Omental fat pad (tissue), 4 donors: Measurements from ENCODE around the gene SIN3B. TPM values are rescaled to one million over a fixed set of nuclear protein-coding genes. Genes with fewer than 3 reads are reported as not detected.

ENCODE experiments used
- ATAC-seq: fragments of 150-250 bp; one replicate; pipeline ENCODE4 v1.9.1; 2016; ENCODE audit warnings: mild to moderate bottlenecking, moderate library complexity; ENCODE audit not compliant: low FRiP score
- DNase-seq: peaks from one replicate; pipeline ENCODE4 v3.0.0-alpha.2; 2019; ENCODE audit warnings: low spot score
- total RNA-seq, 4 donors: library from RNA; depleted of rRNA; stranded (reverse); fragments of >200 nt; gene quantifications; one replicate each; pipeline ENCODE4 v1.1.0, GENCODE V29; 2016
- TF ChIP-seq, protein P1 (sequence below), 3 donors: fragments of 450-650 bp; IDR thresholded peaks; one replicate each; pipeline ENCODE4 v1.5.1; 2016 to 2017; ENCODE audit warnings: antibody characterized with exemption in 3 of 3, mild to moderate bottlenecking in 3 of 3, moderate library complexity in 2 of 3

SIN3B gene
- total RNA-seq, 4 donors from 2014 or later, result 33.7 to 87.8 (median 44.9) TPM

DNA sequence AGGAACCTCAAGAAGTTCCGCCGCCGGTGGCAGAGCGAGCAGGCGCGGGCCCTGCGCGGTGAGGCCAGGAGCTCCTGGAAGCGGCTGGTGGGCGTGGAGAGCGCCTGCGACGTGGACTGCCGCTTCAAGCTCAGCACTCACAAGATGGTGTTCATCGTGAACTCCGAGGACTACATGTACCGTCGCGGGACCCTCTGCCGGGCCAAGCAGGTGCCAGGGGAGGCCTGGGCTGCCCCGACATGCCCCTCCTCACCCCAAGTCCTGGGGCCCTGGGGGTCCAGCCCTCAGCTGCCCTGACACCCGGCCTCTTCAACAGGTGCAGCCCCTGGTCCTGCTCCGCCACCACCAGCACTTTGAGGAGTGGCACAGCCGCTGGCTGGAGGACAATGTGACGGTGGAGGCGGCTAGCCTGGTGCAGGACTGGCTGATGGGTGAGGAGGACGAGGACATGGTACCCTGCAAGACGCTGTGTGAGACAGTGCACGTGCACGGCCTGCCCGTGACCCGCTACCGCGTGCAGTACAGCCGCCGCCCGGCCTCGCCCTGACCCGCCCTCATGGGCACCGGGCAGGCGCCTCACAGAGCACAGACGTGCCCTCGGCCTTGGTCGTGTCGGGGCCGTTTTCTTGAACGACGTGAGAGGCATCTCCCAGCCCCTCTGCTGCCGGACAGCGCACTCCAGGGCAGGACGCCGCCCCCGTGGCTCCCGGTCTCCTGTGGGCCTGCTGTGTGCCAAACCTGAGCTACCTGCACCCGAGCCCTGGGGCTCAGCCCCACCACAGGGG is 49.2 kb downstream of the SIN3B start:
- ATAC-seq (no peak), DNase-seq (no peak)
- TF ChIP-seq, protein P1, sequence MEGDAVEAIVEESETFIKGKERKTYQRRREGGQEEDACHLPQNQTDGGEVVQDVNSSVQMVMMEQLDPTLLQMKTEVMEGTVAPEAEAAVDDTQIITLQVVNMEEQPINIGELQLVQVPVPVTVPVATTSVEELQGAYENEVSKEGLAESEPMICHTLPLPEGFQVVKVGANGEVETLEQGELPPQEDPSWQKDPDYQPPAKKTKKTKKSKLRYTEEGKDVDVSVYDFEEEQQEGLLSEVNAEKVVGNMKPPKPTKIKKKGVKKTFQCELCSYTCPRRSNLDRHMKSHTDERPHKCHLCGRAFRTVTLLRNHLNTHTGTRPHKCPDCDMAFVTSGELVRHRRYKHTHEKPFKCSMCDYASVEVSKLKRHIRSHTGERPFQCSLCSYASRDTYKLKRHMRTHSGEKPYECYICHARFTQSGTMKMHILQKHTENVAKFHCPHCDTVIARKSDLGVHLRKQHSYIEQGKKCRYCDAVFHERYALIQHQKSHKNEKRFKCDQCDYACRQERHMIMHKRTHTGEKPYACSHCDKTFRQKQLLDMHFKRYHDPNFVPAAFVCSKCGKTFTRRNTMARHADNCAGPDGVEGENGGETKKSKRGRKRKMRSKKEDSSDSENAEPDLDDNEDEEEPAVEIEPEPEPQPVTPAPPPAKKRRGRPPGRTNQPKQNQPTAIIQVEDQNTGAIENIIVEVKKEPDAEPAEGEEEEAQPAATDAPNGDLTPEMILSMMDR (IDR thresholded peaks at IDR 0.05), result no peak

- ATAC-seq (no peak), DNase-seq (no peak)
- TF ChIP-seq, protein P1 (IDR thresholded peaks at IDR 0.05), result no peak
Observed at GRCh38 chr19:16880884-16881554, 51.8 kb downstream of the SIN3B start.

DNA sequence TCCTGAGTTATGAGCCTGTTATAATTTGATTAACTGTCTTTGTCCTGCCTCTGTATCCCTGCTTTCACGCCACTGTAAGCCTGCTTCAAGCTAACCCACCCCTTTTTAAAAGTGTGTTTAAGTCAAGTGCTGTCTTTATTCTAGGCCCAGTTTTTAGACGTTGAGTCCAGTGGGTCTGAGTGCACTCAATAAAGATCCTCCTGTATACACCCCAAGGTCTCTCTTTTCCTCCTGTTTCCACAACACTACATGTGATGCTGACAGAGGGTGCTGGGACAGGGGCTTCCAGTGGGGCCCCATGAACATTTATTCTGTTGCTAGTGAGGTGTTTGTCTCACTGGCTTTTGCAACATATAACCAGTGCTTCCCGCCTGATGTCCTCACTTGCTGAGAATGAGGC is 52.9 kb downstream of the SIN3B start:
- no peak for ATAC-seq
- TF ChIP-seq, protein P1 (IDR thresholded peaks at IDR 0.05), result no peak
- no peak for DNase-seq

DNA sequence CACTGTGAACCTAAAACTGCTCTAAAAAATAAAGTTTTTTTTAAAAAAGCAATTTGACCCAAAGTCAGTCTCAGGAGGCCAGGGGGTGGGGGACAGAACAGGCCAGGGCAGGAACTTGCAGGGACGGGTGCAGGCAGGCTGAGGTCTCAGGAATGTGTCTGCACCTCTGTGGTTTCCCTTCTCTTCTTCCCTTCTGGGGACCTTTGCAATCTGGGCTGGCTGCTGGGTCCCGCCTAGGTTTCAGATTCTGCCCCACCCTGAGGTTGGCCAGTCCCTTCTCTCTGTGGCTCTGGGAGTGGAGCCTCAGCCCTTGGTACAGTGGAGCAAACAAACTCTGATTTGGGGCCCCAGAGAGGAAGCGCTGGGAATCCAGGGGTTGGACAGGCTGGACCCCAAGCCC is 54.3 kb downstream of the SIN3B start:
- ATAC-seq, result no peak
- TF ChIP-seq, protein P1 (IDR thresholded peaks at IDR 0.05), result no peak
- no peak for DNase-seq

- no peak for DNase-seq
- no peak for ATAC-seq
- TF ChIP-seq, protein P1 (IDR thresholded peaks at IDR 0.05), result no peak
Observed at GRCh38 chr19:16885166-16885565, 56.0 kb downstream of the SIN3B start.

GRCh38 chr19:16886305-16886880 is 57.2 kb downstream of the SIN3B start:
- DNase-seq, result peak; percentile 25
- TF ChIP-seq, protein P1 (IDR thresholded peaks at IDR 0.05), result no peak
- peak; percentile 57 for ATAC-seq
